Esophagus muscularis mucosa (tissue), 4 donors: ENCODE data around the gene ZNF556. TPM values are rescaled to one million over a fixed set of nuclear protein-coding genes. Genes with fewer than 3 reads are reported as not detected.

ENCODE experiments used
- DNase-seq: peaks from one replicate; pipeline ENCODE4 v3.0.0-alpha.2; 2017; ENCODE audit errors: extremely low spot score
- H3K27ac ChIP-seq, 4 donors: fragments of 200-600 bp; sonication (generic); replicated peaks in 1 of 4; 1 replicate in 3 of 4; 2 replicates in 1 of 4; pipeline ENCODE4 v1.5.1; 2016 to 2019; ENCODE audit warnings: mild to moderate bottlenecking in 1 of 4
- H3K27me3 ChIP-seq, 4 donors: fragments of 200-600 bp; sonication (generic); one replicate each; pipeline versions ENCODE4 v1.5.1 to v1.6.0; 2016 to 2019
- H3K36me3 ChIP-seq, 4 donors: fragments of 200-600 bp; sonication (generic); one replicate each; pipeline ENCODE4 v1.5.1; 2016 to 2019
- H3K4me1 ChIP-seq, 4 donors: fragments of 200-600 bp; sonication (generic); one replicate each; pipeline ENCODE4 v1.5.1; 2016 to 2019
- H3K4me3 ChIP-seq, 4 donors: fragments of 200-600 bp; sonication (generic); 1 replicate in 2 of 4; 2 replicates in 2 of 4; pipeline ENCODE4 v1.5.1; 2016 to 2019; ENCODE audit warnings: mild to moderate bottlenecking in 4 of 4, moderate library complexity in 1 of 4
- H3K9me3 ChIP-seq, 4 donors: fragments of 200-600 bp; sonication (generic); 1 replicate in 3 of 4; 2 replicates in 1 of 4; pipeline ENCODE4 v1.5.1; 2016 to 2019
- CTCF ChIP-seq, 3 experiments: fragments of 200-600 bp in 2 of 3; fragments of 450-650 bp in 1 of 3; sonication (generic) in 2 of 3; IDR thresholded peaks; one replicate each; pipeline ENCODE4 v1.5.1; 2017 to 2019; ENCODE audit warnings: antibody characterized with exemption in 3 of 3, mild to moderate bottlenecking in 2 of 3, moderate library complexity in 1 of 3
- EP300 ChIP-seq: sonication (generic); formaldehyde crosslinking; IDR thresholded peaks from one replicate; pipeline ENCODE4 v1.6.1; 2017; ENCODE audit warnings: antibody characterized with exemption
- POLR2A ChIP-seq: fragments of 450-650 bp; IDR thresholded peaks from one replicate; pipeline ENCODE4 v1.6.1; 2017; ENCODE audit warnings: antibody characterized with exemption, moderate library complexity, mild to moderate bottlenecking, low read depth
- POLR2AphosphoS5 ChIP-seq, 2 donors: sonication (generic); formaldehyde crosslinking; IDR thresholded peaks; one replicate each; pipeline ENCODE4 v1.6.1; 2017; ENCODE audit warnings: antibody characterized with exemption in 2 of 2
- whole genome bisulfite sequencing: methylation state at CpG from one replicate; pipeline ENCODE4 v1.1.5; 2018; 5-methylcytosine and 5-hydroxymethylcytosine counted together
- intact Hi-C: fragments of 100-400 bp; cut with DNase I; formaldehyde crosslinking; loops from one replicate; pipeline ENCODE4 v1.15.1; 2023
- total RNA-seq, 4 donors: library from RNA; depleted of rRNA; stranded (reverse); fragments of >200 nt; gene quantifications; one replicate each; pipeline versions ENCODE4 v1.1.0 to v1.2.1, GENCODE V29; 2016

Gene ZNF556
- total RNA-seq, 4 donors from 2014 or later: 0.42 TPM; not detected in 3

DNA sequence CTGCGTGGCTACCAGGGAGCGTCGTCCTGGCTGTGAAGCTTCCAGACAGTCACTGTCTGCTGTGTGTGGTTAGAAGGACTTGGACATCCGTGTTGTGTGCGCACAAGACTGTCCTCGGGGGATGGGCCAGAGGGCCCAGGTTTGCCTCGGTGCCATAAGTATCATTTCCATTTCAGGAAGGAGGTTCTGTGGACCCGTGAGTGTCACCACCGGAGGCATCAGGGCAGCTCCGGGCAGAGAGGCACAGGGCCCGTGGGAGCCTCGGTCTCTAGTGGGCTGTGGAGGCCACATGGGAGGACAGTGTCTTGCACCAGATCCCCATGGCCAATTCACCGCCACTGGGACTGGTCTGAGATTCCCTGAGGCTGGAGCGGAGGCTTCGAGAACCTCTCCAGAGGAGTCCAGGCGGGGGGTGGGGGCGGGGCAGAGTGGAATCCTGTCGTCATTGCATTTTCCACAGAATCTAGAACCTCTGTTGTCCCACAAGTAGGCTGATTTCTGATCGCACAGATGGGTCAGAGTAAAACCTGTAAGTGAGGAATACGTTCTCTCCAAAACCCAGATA lies 39.6 kb downstream of the ZNF556 start:
- no peaks in the 10 kb centered on the region for H3K36me3 ChIP-seq
- no peak overlapping the region for H3K27ac ChIP-seq
- H3K4me3 ChIP-seq: no peak overlapping the region
- H3K9me3 ChIP-seq: no peaks in the 10 kb centered on the region
- 94% methylated on average over 12 of the region's 20 CpGs for WGBS
- DNase-seq: no peak
- TF ChIP-seq POLR2A (no peak), CTCF (IDR thresholded peaks at IDR 0.05) (no peak), EP300 (no peak), POLR2AphosphoS5 (IDR thresholded peaks at IDR 0.05) (no peak)
- no peaks in the 10 kb centered on the region for H3K27me3 ChIP-seq
- intact Hi-C loops: no loop called here
- peaks cover 2 to 12% (median 5%) of the 10 kb centered on the region in 4 donors for H3K4me1 ChIP-seq

DNA sequence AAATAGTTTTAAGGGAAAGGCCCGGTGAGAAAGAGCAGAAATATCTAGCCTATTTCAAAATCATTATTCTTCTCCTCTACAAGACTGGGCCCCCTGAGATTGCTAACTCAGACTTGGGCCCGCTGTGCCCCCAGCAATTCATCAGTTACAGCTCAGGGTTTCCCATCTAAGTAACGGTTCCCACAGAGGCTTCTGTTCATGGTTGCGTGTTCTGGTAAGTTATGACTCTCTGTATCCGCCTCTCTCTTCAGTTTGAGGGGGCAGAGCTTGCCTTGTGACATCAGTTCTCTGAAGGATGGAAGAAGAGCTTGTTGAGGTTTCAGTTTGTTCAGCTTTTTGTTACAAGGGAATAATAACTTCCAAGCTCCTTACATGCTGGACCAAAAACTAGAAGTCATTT lies 45.2 kb downstream of the ZNF556 start:
- Histone ChIP-seq H3K27me3 (no peaks in the 10 kb centered on the region), H3K4me3 (no peak overlapping the region), H3K27ac (no peak overlapping the region), H3K9me3 (no peaks in the 10 kb centered on the region), H3K36me3 (peaks cover 10 to 26% (median 17%) of the 10 kb centered on the region in 4 donors), H3K4me1 (no peaks in the 10 kb centered on the region)
- intact Hi-C loops: no loop called here
- no peak for TF ChIP-seq EP300
- TF ChIP-seq CTCF (IDR thresholded peaks at IDR 0.05): no peak
- TF ChIP-seq POLR2A: no peak
- TF ChIP-seq POLR2AphosphoS5 (IDR thresholded peaks at IDR 0.05): no peak
- no peak for DNase-seq
- WGBS: 98% methylated on average over 5 of the region's 5 CpGs

DNA sequence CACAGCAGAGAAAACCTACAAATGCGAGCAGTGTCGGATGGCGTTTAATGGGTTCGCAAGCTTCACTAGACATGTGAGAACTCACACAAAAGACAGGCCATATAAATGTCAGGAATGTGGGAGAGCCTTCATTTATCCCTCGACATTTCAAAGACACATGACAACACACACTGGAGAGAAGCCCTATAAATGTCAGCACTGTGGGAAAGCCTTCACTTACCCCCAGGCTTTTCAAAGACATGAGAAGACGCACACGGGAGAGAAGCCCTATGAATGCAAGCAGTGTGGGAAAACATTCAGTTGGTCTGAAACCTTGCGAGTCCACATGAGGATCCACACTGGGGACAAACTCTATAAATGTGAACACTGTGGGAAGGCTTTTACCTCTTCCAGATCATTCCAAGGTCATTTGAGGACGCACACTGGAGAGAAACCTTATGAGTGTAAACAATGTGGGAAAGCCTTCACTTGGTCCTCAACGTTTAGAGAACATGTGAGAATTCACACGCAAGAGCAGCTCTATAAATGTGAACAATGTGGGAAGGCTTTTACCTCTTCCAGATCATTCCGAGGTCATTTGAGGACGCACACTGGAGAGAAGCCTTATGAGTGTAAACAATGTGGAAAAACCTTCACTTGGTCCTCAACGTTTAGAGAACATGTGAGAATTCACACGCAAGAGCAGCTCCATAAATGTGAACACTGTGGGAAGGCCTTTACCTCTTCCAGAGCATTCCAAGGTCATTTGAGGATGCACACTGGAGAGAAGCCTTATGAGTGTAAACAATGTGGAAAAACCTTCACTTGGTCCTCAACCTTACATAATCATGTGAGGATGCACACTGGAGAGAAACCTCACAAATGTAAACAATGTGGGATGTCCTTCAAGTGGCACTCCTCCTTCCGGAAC lies 50.4 kb downstream of the ZNF556 start:
- no peak for TF ChIP-seq CTCF (IDR thresholded peaks at IDR 0.05)
- TF ChIP-seq EP300: no peak
- no peak for TF ChIP-seq POLR2AphosphoS5 (IDR thresholded peaks at IDR 0.05)
- no peak for TF ChIP-seq POLR2A
- peaks cover 20 to 51% (median 31%) of the 10 kb centered on the region in 4 donors for H3K36me3 ChIP-seq
- WGBS: 97% methylated on average over 16 of the region's 16 CpGs

DNA sequence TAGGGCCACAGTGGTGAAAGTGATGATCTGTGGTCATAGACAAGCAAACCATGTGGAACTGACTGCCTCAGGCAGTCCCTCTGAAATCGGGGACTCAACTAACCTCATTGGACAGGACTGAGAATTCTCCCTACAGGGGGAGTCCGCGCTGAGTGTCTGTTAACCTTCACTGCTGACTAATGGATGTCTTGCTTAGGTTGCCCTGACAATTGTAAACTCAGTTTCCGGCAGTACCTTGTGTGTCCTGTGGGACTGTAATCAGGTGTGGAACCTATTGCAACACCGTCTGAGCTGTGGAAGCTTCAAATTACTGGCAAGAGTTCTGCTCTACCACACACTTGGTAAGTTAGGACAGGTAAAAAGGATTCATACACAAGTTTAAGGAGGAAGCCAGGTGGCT lies 55.9 kb downstream of the ZNF556 start:
- H3K36me3 ChIP-seq: peaks cover 2 to 18% (median 7%) of the 10 kb centered on the region in 4 donors
- intact Hi-C loops: no loop called here
- no peaks in the 10 kb centered on the region for H3K9me3 ChIP-seq
- H3K27me3 ChIP-seq: no peaks in the 10 kb centered on the region
- H3K27ac ChIP-seq: peak overlapping the region in 1 of 4 donors; percentile 3
- no peak for DNase-seq
- no peak overlapping the region for H3K4me3 ChIP-seq
- H3K4me1 ChIP-seq: peaks cover 0 to 4% (median 0%) of the 10 kb centered on the region in 4 donors
- no peak for TF ChIP-seq EP300
- no peak for TF ChIP-seq CTCF (IDR thresholded peaks at IDR 0.05)
- TF ChIP-seq POLR2A: no peak
- TF ChIP-seq POLR2AphosphoS5 (IDR thresholded peaks at IDR 0.05): no peak
- 45% methylated on average over 5 of the region's 5 CpGs for whole genome bisulfite sequencing

More for the DNA sequence above, 50.4 kb downstream of the ZNF556 start:
- H3K27ac ChIP-seq: no peak overlapping the region
- H3K4me1 ChIP-seq: no peaks in the 10 kb centered on the region
- no peak overlapping the region for H3K4me3 ChIP-seq
- intact Hi-C loops: no loop called here
- no peak for DNase-seq
- H3K27me3 ChIP-seq: no peaks in the 10 kb centered on the region
- no peaks in the 10 kb centered on the region for H3K9me3 ChIP-seq
